Type B pancreatic cell (in vitro differentiated cells): ENCODE measurements around the gene ATG16L1. TPM values are rescaled to one million over a fixed set of nuclear protein-coding genes. Genes with fewer than 3 reads are reported as not detected.

Source experiments
- DNase-seq: peaks from one replicate; pipeline ENCODE4 v3.0.0; 2021; ENCODE audit warnings: mixed read lengths; ENCODE audit not compliant: unreplicated experiment; ENCODE audit errors: extremely low spot score
- H3K27ac Mint-ChIP-seq: 2 replicates; pipeline ENCODE4 v1.8.0; 2021; ENCODE audit warnings: mild to moderate bottlenecking, mixed read lengths
- H3K27me3 Mint-ChIP-seq: 2 replicates; pipeline ENCODE4 v1.8.0; 2021; ENCODE audit warnings: mixed read lengths
- H3K36me3 Mint-ChIP-seq: 2 replicates; pipeline ENCODE4 v1.8.0; 2021; ENCODE audit warnings: mixed read lengths
- H3K4me1 Mint-ChIP-seq: one replicate; pipeline ENCODE4 v1.8.0; 2021; ENCODE audit warnings: mixed read lengths; ENCODE audit not compliant: unreplicated experiment
- H3K4me3 Mint-ChIP-seq: 2 replicates; pipeline ENCODE4 v1.8.0; 2021; ENCODE audit warnings: mild to moderate bottlenecking, mixed read lengths
- H3K9me3 Mint-ChIP-seq: 2 replicates; pipeline ENCODE4 v1.8.0; 2021; ENCODE audit warnings: mixed read lengths
- total RNA-seq: library from RNA; stranded (reverse); gene quantifications from 2 replicates; pipeline ENCODE4 v1.2.1, GENCODE V29; 2021; ENCODE audit warnings: low replicate concordance
- TF ChIP-seq, protein P1 (sequence below): fragments of 200-600 bp; sonication (generic); conservative IDR thresholded peaks from 2 replicates; pipeline ENCODE4 v1.5.0; 2021; ENCODE audit warnings: antibody characterized with exemption, mild to moderate bottlenecking

Gene ATG16L1
- total RNA-seq, 1 donor from 2014 or later: 50.3 TPM

DNA sequence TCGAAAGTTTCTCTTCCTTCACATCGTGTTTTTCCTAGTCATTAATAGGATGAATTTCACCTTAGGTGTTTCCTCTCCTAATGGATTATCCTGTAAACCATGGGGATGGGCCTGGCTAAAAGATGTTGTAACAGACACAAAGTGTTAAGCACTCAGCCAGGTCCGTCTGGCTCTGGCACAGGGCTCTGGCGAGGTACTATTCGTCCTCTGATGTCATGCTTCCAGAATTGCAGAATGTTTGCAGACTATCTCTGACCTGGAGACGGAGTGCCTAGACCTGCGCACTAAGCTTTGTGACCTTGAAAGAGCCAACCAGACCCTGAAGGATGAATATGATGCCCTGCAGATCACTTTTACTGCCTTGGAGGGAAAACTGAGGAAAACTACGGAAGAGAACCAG is 13.2 kb downstream of the ATG16L1 start:
- Mint-ChIP-seq H3K27me3 (no peaks in the 10 kb centered on the region), H3K4me1 (no peaks in the 10 kb centered on the region), H3K36me3 (peaks cover 36% of the 10 kb centered on the region), H3K9me3 (no peaks in the 10 kb centered on the region), H3K4me3 (no peak overlapping the region), H3K27ac (no peak overlapping the region)
- no peak for DNase-seq
- TF ChIP-seq, protein P1, sequence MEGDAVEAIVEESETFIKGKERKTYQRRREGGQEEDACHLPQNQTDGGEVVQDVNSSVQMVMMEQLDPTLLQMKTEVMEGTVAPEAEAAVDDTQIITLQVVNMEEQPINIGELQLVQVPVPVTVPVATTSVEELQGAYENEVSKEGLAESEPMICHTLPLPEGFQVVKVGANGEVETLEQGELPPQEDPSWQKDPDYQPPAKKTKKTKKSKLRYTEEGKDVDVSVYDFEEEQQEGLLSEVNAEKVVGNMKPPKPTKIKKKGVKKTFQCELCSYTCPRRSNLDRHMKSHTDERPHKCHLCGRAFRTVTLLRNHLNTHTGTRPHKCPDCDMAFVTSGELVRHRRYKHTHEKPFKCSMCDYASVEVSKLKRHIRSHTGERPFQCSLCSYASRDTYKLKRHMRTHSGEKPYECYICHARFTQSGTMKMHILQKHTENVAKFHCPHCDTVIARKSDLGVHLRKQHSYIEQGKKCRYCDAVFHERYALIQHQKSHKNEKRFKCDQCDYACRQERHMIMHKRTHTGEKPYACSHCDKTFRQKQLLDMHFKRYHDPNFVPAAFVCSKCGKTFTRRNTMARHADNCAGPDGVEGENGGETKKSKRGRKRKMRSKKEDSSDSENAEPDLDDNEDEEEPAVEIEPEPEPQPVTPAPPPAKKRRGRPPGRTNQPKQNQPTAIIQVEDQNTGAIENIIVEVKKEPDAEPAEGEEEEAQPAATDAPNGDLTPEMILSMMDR: no peak

- no peak for DNase-seq
- Mint-ChIP-seq H3K4me1 (no peaks in the 10 kb centered on the region), H3K36me3 (peaks cover 31% of the 10 kb centered on the region), H3K9me3 (no peaks in the 10 kb centered on the region), H3K27me3 (no peaks in the 10 kb centered on the region), H3K27ac (no peak overlapping the region), H3K4me3 (no peak overlapping the region)
- TF ChIP-seq, protein P1: no peak
These were observed 14.5 kb downstream of the ATG16L1 start for GRCh38 chr2:233265899-233266431.

DNA sequence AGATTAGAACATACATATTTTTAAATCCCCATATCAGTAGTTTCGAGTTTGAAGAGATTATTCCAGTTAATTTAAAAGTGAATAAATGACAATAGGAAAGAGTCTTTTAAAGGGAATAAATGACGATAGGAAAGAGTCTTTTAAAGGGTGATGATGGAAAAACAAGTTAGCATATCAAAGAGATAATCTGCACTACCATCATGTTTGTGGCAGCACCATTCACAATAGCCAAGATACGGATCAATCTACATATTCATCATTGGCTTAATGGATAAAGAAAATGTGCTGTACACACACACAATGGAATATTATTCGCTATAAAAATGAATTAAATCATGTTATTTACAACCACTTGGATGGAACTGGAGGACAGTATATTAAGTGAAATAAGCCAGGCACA is 15.0 kb downstream of the ATG16L1 start:
- H3K4me3 Mint-ChIP-seq: no peak overlapping the region
- no peak for DNase-seq
- TF ChIP-seq, protein P1: no peak

DNA sequence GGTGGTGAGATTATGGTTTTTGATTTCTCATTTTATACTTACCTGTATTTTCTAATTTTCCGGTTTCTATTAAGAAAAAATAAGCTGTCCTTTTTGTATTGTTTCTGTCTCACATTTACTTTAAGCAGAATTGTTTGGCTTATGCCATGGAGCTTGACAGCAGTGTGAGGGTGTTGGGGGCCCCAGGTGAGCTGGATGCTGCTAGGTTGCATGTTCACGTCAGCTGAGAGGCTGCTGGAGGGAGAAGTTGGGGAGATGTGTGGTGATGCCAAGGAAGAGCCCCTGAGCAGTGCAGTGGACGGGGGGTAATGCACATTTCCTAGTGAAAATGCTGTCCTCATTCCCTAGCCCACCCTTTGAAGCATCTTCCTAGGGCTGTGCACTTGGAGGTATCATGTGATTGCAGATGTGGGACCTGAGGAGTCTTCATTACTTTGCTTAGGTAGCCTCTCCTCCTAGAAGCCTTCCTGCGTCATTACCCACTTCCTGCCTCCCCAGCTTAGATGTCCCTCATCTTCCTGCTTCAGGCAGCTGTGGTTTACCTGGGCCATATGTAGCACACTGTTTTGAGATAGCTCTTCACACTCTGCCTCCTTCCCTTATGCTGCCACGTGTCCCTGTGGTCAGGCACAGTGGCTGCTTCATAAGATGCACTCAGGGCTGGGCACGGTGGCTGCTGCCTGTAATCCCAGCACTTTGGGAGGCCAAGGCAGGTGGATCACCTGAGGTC is 16.2 kb downstream of the ATG16L1 start:
- H3K4me1 Mint-ChIP-seq: no peaks in the 10 kb centered on the region
- TF ChIP-seq, protein P1: no peak
- no peak overlapping the region for H3K27ac Mint-ChIP-seq
- H3K36me3 Mint-ChIP-seq: peaks cover 31% of the 10 kb centered on the region
- no peaks in the 10 kb centered on the region for H3K27me3 Mint-ChIP-seq
- no peak for DNase-seq
- H3K9me3 Mint-ChIP-seq: no peaks in the 10 kb centered on the region
- H3K4me3 Mint-ChIP-seq: no peak overlapping the region

More for the DNA sequence above, 15.0 kb downstream of the ATG16L1 start:
- Mint-ChIP-seq H3K4me1 (no peaks in the 10 kb centered on the region), H3K36me3 (peaks cover 27% of the 10 kb centered on the region), H3K9me3 (no peaks in the 10 kb centered on the region), H3K27ac (no peak overlapping the region), H3K27me3 (no peaks in the 10 kb centered on the region)

GRCh38 chr2:233270366-233270765 is 18.9 kb downstream of the ATG16L1 start:
- DNase-seq: no peak
- no peaks in the 10 kb centered on the region for H3K4me1 Mint-ChIP-seq
- TF ChIP-seq, protein P1: no peak
- H3K27me3 Mint-ChIP-seq: no peaks in the 10 kb centered on the region
- no peak overlapping the region for H3K4me3 Mint-ChIP-seq
- H3K9me3 Mint-ChIP-seq: no peaks in the 10 kb centered on the region
- H3K27ac Mint-ChIP-seq: no peak overlapping the region
- peaks cover 31% of the 10 kb centered on the region for H3K36me3 Mint-ChIP-seq
